ENCODE measurements around the gene ADGRG7.
"Not testable (repeated sequence)": the region's sequence is repeated elsewhere in the genome, so short reads cannot be mapped to it uniquely, and the experiment has no call there.

ADGRG7 gene

GRCh38 chr3:100653604-100654294 is 44.3 kb downstream of the ADGRG7 start:
- no peak for TF ChIP-seq CTCF (IDR thresholded peaks at IDR 0.05; ENCODE audit: low read depth, low read length, missing control alignments)
- no peak overlapping the region for H3K4me3 ChIP-seq (replicated peaks; ENCODE audit: low read depth, low read length)
- DNase-seq (ENCODE audit: extremely low read depth, low read depth): no peak

GRCh38 chr3:100656945-100657344 is 47.5 kb downstream of the ADGRG7 start:
- H3K4me3 ChIP-seq (replicated peaks; ENCODE audit: low read depth, low read length): no peak overlapping the region
- DNase-seq (ENCODE audit: extremely low read depth, low read depth): no peak
- no peak for TF ChIP-seq CTCF (IDR thresholded peaks at IDR 0.05; ENCODE audit: low read depth, low read length, missing control alignments)

GRCh38 chr3:100661294-100661693 is 51.9 kb downstream of the ADGRG7 start:
- not testable (repeated sequence) for DNase-seq (ENCODE audit: extremely low read depth, low read depth); H3K4me3 ChIP-seq (replicated peaks; ENCODE audit: low read depth, low read length)

- DNase-seq (ENCODE audit: extremely low read depth, low read depth): no peak
- no peak overlapping the region for H3K4me3 ChIP-seq (replicated peaks; ENCODE audit: low read depth, low read length)
- TF ChIP-seq CTCF (IDR thresholded peaks at IDR 0.05; ENCODE audit: low read depth, low read length, missing control alignments): no peak
Observed at GRCh38 chr3:100662113-100662823, 52.9 kb downstream of the ADGRG7 start.

GRCh38 chr3:100665230-100665629 is 55.8 kb downstream of the ADGRG7 start:
- TF ChIP-seq CTCF (IDR thresholded peaks at IDR 0.05; ENCODE audit: low read depth, low read length, missing control alignments): no peak
- H3K4me3 ChIP-seq (replicated peaks; ENCODE audit: low read depth, low read length): no peak overlapping the region
- no peak for DNase-seq (ENCODE audit: extremely low read depth, low read depth)

- not testable (repeated sequence) for DNase-seq (ENCODE audit: extremely low read depth, low read depth); H3K4me3 ChIP-seq (replicated peaks; ENCODE audit: low read depth, low read length)
Observed at GRCh38 chr3:100666699-100667098, 57.3 kb downstream of the ADGRG7 start.

- not testable (repeated sequence) for H3K4me3 ChIP-seq (replicated peaks; ENCODE audit: low read depth, low read length); DNase-seq (ENCODE audit: extremely low read depth, low read depth)
Observed at GRCh38 chr3:100667316-100667715, 57.9 kb downstream of the ADGRG7 start.

GRCh38 chr3:100670995-100671394 is 61.6 kb downstream of the ADGRG7 start:
- not testable (repeated sequence) for H3K4me3 ChIP-seq (replicated peaks; ENCODE audit: low read depth, low read length); DNase-seq (ENCODE audit: extremely low read depth, low read depth)

- no peak overlapping the region for H3K4me3 ChIP-seq (replicated peaks; ENCODE audit: low read depth, low read length)
- DNase-seq (ENCODE audit: extremely low read depth, low read depth): no peak
- TF ChIP-seq CTCF (IDR thresholded peaks at IDR 0.05; ENCODE audit: low read depth, low read length, missing control alignments): no peak
Observed at GRCh38 chr3:100681496-100681895, 72.1 kb downstream of the ADGRG7 start.

All from HFF-Myc (cell line).